Measurements from ENCODE around the gene ASPDH.

The ASPDH gene

DNA sequence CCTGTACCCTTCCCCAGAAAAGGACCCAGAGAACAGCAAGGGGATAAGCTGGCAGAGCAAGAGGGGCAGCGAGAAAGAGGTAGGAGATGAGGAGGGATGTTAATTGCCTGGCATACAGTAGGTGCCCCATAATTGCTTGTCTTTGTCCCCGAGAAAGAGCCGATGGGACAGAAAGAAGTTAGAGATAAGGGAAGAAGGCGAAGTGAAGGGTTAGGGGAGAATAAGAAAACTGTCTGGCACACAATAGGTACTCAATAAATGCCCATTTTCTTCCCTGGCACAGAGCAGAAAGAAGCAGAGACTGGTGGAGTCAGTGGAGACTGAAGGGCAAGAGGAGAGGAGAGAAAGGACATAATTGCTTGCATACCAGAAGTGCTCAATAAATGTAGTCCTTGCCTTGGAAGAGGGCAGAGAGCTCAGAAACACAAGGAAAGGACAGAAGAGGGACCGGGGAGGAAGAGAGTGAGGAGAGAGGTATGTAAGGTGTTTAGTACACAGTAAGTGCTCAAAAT lies 18.6 kb downstream of the ASPDH start:
- no peak for DNase-seq (ENCODE audit: low read depth, low spot score)
- Histone ChIP-seq H3K4me1 (ENCODE audit: control insufficient read depth, insufficient read depth, low read length) (no peaks in the 10 kb centered on the region; the same call in 1 of the 2 replicates), H3K36me3 (ENCODE audit: control insufficient read depth, insufficient read depth, low read length) (no peaks in the 10 kb centered on the region), H3K4me3 (ENCODE audit: low read length) (no peak overlapping the region), H3K9me3 (ENCODE audit: control insufficient read depth, insufficient read depth, low read length) (peaks cover 5% of the 10 kb centered on the region), H3K27ac (ENCODE audit: low read length) (no peak overlapping the region), H3K27me3 (ENCODE audit: control insufficient read depth, insufficient read depth, low read length) (no peaks in the 10 kb centered on the region; the same call in 1 of the 2 replicates)
- no CpG with 5 or more reads among the region's 5 CpGs for WGBS (ENCODE audit: insufficient coverage, insufficient read length)

DNA sequence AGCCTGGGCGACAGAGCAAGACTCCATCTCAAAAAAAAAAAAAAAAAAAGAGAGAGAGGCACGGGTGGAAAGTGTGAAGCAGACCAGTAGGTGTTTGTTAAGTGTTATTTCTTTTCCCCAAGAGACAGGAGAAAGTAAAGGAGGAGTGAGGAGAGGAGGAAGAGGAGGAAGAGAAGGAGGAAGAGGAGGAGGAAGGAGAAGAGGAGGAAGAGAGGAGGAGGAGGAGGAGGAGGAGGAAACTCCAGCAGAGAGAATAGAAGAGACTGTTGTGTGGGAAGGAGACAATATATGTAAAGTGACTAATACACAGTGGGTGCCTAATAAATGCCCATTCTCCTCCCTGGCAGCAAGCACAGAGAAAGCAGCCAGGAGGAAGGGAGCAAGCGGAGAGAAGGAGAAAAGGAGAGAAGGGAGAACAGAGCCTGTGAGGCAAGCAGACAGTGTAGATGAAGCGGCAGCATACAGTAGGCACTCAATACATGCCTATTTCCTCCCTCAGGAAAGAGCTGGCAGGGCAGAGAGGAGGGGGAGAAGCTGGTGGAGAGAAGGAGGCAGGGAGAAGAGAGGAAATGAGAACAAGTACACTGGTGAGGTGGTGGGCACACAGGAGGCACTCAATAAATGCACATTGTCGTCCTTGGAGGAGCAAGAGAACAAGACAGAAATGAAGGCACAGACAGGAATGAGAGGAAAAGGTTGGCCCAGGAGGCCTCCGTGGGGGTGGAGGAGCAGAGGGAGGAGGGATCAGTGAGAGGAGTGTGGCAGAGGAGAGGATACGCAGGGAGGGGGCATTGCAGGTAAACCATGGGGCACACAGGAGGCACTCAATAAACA lies 19.3 kb downstream of the ASPDH start:
- H3K27me3 ChIP-seq (ENCODE audit: control insufficient read depth, insufficient read depth, low read length), result no peaks in the 10 kb centered on the region
- WGBS (ENCODE audit: insufficient coverage, insufficient read length), result no CpG with 5 or more reads among the region's 7 CpGs
- H3K27ac ChIP-seq (ENCODE audit: low read length), result no peak overlapping the region

DNA sequence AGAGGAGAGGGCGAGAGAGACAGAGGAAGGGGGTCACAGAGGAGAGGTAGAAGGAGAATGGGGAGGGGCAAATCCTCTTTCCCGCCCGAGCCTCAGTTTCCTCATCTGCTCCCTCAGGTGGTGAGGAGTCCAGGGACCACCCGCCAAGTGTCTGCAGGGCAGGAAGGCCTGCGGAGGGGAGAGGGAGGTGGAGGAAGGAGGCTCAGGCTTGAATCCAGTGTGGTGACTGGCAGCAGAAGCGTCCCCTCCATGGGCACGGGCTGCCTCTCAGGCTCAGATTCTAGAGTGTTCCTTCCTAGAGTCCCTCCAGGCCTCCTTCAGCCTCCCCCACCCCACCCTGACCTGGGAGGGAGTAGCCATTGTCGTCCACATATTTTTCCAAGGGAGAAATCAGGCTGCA lies 20.5 kb downstream of the ASPDH start:
- no CpG with 5 or more reads among the region's 8 CpGs for WGBS (ENCODE audit: insufficient coverage, insufficient read length)
- H3K27me3 ChIP-seq (ENCODE audit: control insufficient read depth, insufficient read depth, low read length), result no peaks in the 10 kb centered on the region
- DNase-seq (ENCODE audit: low read depth, low spot score), result no peak

More for the DNA sequence above, 19.3 kb downstream of the ASPDH start:
- no peak overlapping the region for H3K4me3 ChIP-seq (ENCODE audit: low read length)
- peaks cover 5% of the 10 kb centered on the region for H3K9me3 ChIP-seq (ENCODE audit: control insufficient read depth, insufficient read depth, low read length)
- no peak for DNase-seq (ENCODE audit: low read depth, low spot score)
- H3K4me1 ChIP-seq (ENCODE audit: control insufficient read depth, insufficient read depth, low read length), result no peaks in the 10 kb centered on the region; the same call in 1 of the 2 replicates
- H3K36me3 ChIP-seq (ENCODE audit: control insufficient read depth, insufficient read depth, low read length), result no peaks in the 10 kb centered on the region

GRCh38 chr19:50492303-50493052 lies 21.2 kb downstream of the ASPDH start:
- H3K4me1 ChIP-seq (ENCODE audit: control insufficient read depth, insufficient read depth, low read length), result no peaks in the 10 kb centered on the region; the same call in 1 of the 2 replicates
- H3K9me3 ChIP-seq (ENCODE audit: control insufficient read depth, insufficient read depth, low read length), result peaks cover 5% of the 10 kb centered on the region
- H3K4me3 ChIP-seq (ENCODE audit: low read length), result no peak overlapping the region
- no peak for DNase-seq (ENCODE audit: low read depth, low spot score)
- H3K27ac ChIP-seq (ENCODE audit: low read length), result no peak overlapping the region
- H3K27me3 ChIP-seq (ENCODE audit: control insufficient read depth, insufficient read depth, low read length), result no peaks in the 10 kb centered on the region
- no CpG with 5 or more reads among the region's 12 CpGs for WGBS (ENCODE audit: insufficient coverage, insufficient read length)
- H3K36me3 ChIP-seq (ENCODE audit: control insufficient read depth, insufficient read depth, low read length), result no peaks in the 10 kb centered on the region

More for the DNA sequence above, 20.5 kb downstream of the ASPDH start:
- no peak overlapping the region for H3K27ac ChIP-seq (ENCODE audit: low read length)
- no peaks in the 10 kb centered on the region; the same call in 1 of the 2 replicates for H3K4me1 ChIP-seq (ENCODE audit: control insufficient read depth, insufficient read depth, low read length)
- H3K4me3 ChIP-seq (ENCODE audit: low read length), result no peak overlapping the region
- peaks cover 5% of the 10 kb centered on the region for H3K9me3 ChIP-seq (ENCODE audit: control insufficient read depth, insufficient read depth, low read length)
- H3K36me3 ChIP-seq (ENCODE audit: control insufficient read depth, insufficient read depth, low read length), result no peaks in the 10 kb centered on the region

DNA sequence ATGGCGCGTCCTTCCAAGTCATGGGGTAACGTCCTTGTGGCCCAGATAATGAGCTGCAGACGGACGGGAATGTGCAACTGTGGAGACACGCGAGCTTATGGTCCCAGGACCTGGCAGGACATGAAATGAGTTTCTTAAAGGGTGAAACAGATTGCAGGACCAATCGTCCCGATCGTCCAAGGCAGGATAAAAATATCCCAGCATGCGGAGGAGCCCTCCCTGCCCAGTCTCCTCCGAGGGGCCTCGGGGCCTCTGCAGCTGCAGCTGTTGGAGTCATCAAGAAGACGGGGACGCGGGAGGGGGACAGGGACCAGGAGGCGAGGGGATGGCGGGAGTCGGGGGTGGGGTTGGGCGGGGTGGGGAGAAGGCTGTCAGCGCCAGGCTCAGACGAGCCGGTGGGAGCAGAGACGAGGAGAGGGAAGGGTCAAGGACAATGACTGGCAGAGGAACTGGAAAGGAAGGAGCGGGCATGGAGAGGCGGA lies 22.7 kb downstream of the ASPDH start:
- Histone ChIP-seq H3K4me3 (ENCODE audit: low read length) (no peak overlapping the region), H3K4me1 (ENCODE audit: control insufficient read depth, insufficient read depth, low read length) (no peaks in the 10 kb centered on the region; the same call in 1 of the 2 replicates), H3K27me3 (ENCODE audit: control insufficient read depth, insufficient read depth, low read length) (no peaks in the 10 kb centered on the region), H3K27ac (ENCODE audit: low read length) (no peak overlapping the region), H3K36me3 (ENCODE audit: control insufficient read depth, insufficient read depth, low read length) (no peaks in the 10 kb centered on the region), H3K9me3 (ENCODE audit: control insufficient read depth, insufficient read depth, low read length) (peaks cover 8% of the 10 kb centered on the region)
- WGBS (ENCODE audit: insufficient coverage, insufficient read length), result no CpG with 5 or more reads among the region's 26 CpGs
- DNase-seq (ENCODE audit: low read depth, low spot score), result no peak

DNA sequence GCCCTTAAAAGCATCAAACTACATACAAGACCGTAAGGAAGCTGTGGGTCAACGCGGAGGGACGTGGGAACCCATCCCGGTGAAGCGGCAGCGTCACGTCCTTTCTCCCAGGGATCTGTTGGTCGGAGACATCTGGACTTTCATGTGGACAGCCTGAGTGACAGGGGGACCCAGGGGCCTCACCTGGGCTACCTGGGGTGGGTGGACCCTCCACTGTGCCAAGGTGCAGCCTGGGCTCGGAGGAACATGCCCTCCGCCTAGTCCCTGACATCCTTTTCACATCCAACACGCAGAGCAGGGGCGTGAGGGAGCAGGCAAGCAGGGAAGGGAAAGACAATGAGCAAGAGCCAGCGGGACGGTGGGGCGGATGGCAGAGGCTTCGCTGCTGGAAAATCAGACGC lies 23.3 kb downstream of the ASPDH start:
- no CpG with 5 or more reads among the region's 18 CpGs for WGBS (ENCODE audit: insufficient coverage, insufficient read length)
- no peak for DNase-seq (ENCODE audit: low read depth, low spot score)
- no peak overlapping the region for H3K27ac ChIP-seq (ENCODE audit: low read length)
- no peaks in the 10 kb centered on the region for H3K36me3 ChIP-seq (ENCODE audit: control insufficient read depth, insufficient read depth, low read length)
- H3K9me3 ChIP-seq (ENCODE audit: control insufficient read depth, insufficient read depth, low read length), result peaks cover 12% of the 10 kb centered on the region
- H3K4me3 ChIP-seq (ENCODE audit: low read length), result no peak overlapping the region
- no peaks in the 10 kb centered on the region for H3K27me3 ChIP-seq (ENCODE audit: control insufficient read depth, insufficient read depth, low read length)
- no peaks in the 10 kb centered on the region; the same call in 1 of the 2 replicates for H3K4me1 ChIP-seq (ENCODE audit: control insufficient read depth, insufficient read depth, low read length)

- H3K4me3 ChIP-seq (ENCODE audit: low read length), result no peak overlapping the region
- no peak for DNase-seq (ENCODE audit: low read depth, low spot score)
- peaks cover 17% of the 10 kb centered on the region for H3K9me3 ChIP-seq (ENCODE audit: control insufficient read depth, insufficient read depth, low read length)
- H3K27me3 ChIP-seq (ENCODE audit: control insufficient read depth, insufficient read depth, low read length), result no peaks in the 10 kb centered on the region; the same call in 1 of the 2 replicates
- H3K4me1 ChIP-seq (ENCODE audit: control insufficient read depth, insufficient read depth, low read length), result no peaks in the 10 kb centered on the region; the same call in 1 of the 2 replicates
- H3K27ac ChIP-seq (ENCODE audit: low read length), result no peak overlapping the region
- H3K36me3 ChIP-seq (ENCODE audit: control insufficient read depth, insufficient read depth, low read length), result no peaks in the 10 kb centered on the region
- no CpG with 5 or more reads among the region's 24 CpGs for WGBS (ENCODE audit: insufficient coverage, insufficient read length)
These were observed 24.2 kb downstream of the ASPDH start for GRCh38 chr19:50489461-50490011.

DNA sequence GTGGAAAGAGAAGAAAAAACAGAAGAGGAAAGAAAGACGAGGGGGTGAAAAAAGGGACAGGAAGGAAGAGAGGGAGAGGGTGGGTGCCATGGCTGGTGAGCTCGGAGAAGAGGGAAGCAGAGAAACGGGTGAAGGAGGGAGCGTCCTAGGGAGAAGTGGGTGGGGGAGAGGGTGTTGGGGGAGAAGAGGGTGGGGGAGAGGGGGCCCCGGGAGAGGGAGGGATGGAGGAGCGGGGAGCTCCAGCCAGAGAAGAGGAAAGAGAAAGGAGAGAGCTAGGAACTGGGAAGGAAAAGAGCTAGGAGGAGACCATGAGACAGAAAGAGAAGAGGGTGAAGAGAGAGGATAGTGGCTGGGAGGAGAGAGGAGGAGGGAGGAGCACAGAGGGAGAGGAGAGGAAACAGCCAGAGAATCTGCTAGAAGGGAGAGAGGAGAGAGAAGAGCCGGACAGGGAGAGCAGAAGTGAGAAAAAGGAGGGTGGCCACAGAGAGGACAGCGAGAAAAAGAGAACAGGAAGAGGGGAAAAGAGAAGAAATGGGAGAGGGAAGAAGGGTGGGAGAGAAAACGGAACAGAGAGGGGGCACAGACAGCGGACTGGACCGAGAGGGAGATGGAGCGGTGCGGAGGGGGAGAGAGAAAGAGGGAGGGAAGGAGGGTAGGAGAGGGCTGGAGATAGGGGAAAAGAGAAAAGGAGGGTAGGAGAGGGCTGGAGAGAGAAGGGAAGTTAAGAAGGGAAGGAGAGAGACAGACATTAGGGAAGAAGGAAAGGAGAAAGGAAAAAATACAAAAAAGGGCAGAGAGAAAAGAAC lies 25.1 kb downstream of the ASPDH start:
- H3K36me3 ChIP-seq (ENCODE audit: control insufficient read depth, insufficient read depth, low read length), result no peaks in the 10 kb centered on the region
- H3K9me3 ChIP-seq (ENCODE audit: control insufficient read depth, insufficient read depth, low read length), result peaks cover 14% of the 10 kb centered on the region
- no peaks in the 10 kb centered on the region; the same call in 1 of the 2 replicates for H3K4me1 ChIP-seq (ENCODE audit: control insufficient read depth, insufficient read depth, low read length)
- DNase-seq (ENCODE audit: low read depth, low spot score), result no peak
- no peak overlapping the region for H3K4me3 ChIP-seq (ENCODE audit: low read length)
- no peak overlapping the region for H3K27ac ChIP-seq (ENCODE audit: low read length)
- WGBS (ENCODE audit: insufficient coverage, insufficient read length), result no CpG with 5 or more reads among the region's 13 CpGs
- H3K27me3 ChIP-seq (ENCODE audit: control insufficient read depth, insufficient read depth, low read length), result no peaks in the 10 kb centered on the region; the same call in 1 of the 2 replicates

DNA sequence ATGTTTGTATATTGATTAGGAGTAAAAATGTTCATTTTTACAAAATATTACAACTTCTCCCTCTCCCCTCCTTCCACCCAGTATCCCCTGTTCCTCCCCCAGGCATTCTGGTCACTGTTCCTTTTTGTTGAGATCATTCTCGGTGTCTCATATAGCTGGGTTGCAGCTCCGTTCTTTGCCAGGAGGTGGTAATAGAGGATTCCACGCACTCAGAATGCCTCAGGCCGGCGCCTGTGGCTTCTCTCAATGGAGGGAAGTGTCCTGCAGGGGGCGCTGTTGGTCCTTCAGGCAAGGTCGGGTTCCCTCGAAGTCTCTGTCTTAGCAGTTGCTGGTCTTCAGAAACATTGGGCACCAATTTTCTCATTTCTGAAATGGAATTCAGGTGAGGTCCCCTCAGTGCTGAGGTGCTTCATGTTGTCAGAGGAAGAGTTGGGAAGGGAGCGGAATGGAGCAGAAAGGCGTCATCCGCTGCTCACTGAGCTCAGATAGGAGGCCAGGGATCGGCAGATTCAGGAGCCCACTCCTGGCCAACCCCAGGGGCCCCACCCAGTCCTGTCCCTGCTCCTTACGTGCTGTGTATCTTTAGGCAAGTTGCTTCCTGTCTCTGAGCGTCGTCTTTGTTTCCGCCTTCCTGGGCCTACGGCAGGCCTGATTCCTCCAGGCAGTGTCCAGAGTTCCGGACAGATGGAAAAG lies 26.7 kb downstream of the ASPDH start:
- no peaks in the 10 kb centered on the region; the same call in 1 of the 2 replicates for H3K4me1 ChIP-seq (ENCODE audit: control insufficient read depth, insufficient read depth, low read length)
- H3K36me3 ChIP-seq (ENCODE audit: control insufficient read depth, insufficient read depth, low read length), result no peaks in the 10 kb centered on the region; the same call in 1 of the 2 replicates
- H3K4me3 ChIP-seq (ENCODE audit: low read length), result no peak overlapping the region
- no peak for DNase-seq (ENCODE audit: low read depth, low spot score)
- H3K9me3 ChIP-seq (ENCODE audit: control insufficient read depth, insufficient read depth, low read length), result peaks cover 12% of the 10 kb centered on the region
- no peaks in the 10 kb centered on the region; the same call in 1 of the 2 replicates for H3K27me3 ChIP-seq (ENCODE audit: control insufficient read depth, insufficient read depth, low read length)
- no peak overlapping the region for H3K27ac ChIP-seq (ENCODE audit: low read length)
- no CpG with 5 or more reads among the region's 18 CpGs for WGBS (ENCODE audit: insufficient coverage, insufficient read length)
